IMR-90 (cell line): ENCODE data around the gene UBE2O.

Source experiments
- BHLHE40 ChIP-seq: fragments of 150-350 bp; IDR thresholded peaks from 2 replicates; pipeline ENCODE4 v1.6.1; 2016; ENCODE audit warnings: mild to moderate bottlenecking, low read depth, low read length
- CEBPB ChIP-seq: IDR thresholded peaks from 2 replicates; pipeline ENCODE4 v1.6.1; 2012; ENCODE audit warnings: low read depth, low read length, improper control_type of control experiment
- CHD1 ChIP-seq: IDR thresholded peaks from 2 replicates; pipeline ENCODE4 v1.6.1; 2012; ENCODE audit warnings: low read depth, low read length, improper control_type of control experiment
- CTCF ChIP-seq: conservative IDR thresholded peaks from 2 replicates; pipeline ENCODE4 v1.5.1; 2012; ENCODE audit warnings: mild to moderate bottlenecking, low read depth, low read length, improper control_type of control experiment
- FOS ChIP-seq: fragments of 150-350 bp; IDR thresholded peaks from 2 replicates; pipeline ENCODE4 v1.6.1; 2016; ENCODE audit warnings: low read depth, low read length
- MAZ ChIP-seq: IDR thresholded peaks from 2 replicates; pipeline ENCODE4 v1.6.1; 2012; ENCODE audit warnings: low read depth, mild to moderate bottlenecking, low read length, improper control_type of control experiment, moderate library complexity, borderline replicate concordance
- POLR2A ChIP-seq: IDR thresholded peaks from 2 replicates; pipeline ENCODE4 v1.6.1; 2012; ENCODE audit warnings: mild to moderate bottlenecking, low read depth, low read length
- RAD21 ChIP-seq: IDR thresholded peaks from 2 replicates; pipeline ENCODE4 v1.6.1; 2012; ENCODE audit warnings: low read length, improper control_type of control experiment
- SMC3 ChIP-seq: fragments of 150-350 bp; IDR thresholded peaks from 2 replicates; pipeline ENCODE4 v1.6.1; 2016; ENCODE audit warnings: low read depth, mild to moderate bottlenecking, antibody characterized with exemption, low read length, moderate library complexity
- USF2 ChIP-seq: fragments of 150-350 bp; IDR thresholded peaks from 2 replicates; pipeline ENCODE4 v1.6.1; 2017; ENCODE audit warnings: mild to moderate bottlenecking, antibody characterized with exemption, low read length, low read depth

- no peak for TF ChIP-seq FOS
- TF ChIP-seq CHD1 = no peak
- no peak for TF ChIP-seq USF2
- TF ChIP-seq CTCF = no peak
- TF ChIP-seq POLR2A = no peak
- TF ChIP-seq BHLHE40 = no peak
- no peak for TF ChIP-seq MAZ
- TF ChIP-seq SMC3 = no peak
- peak; percentile 51 for TF ChIP-seq CEBPB
- TF ChIP-seq RAD21 = no peak
These were observed 25.3 kb downstream of the UBE2O start for GRCh38 chr17:76427501-76428231.
